H1 (cell line): Measurements from ENCODE around the gene ALDOA. TPM values are rescaled to one million over a fixed set of nuclear protein-coding genes. Genes with fewer than 3 reads are reported as not detected.

Source experiments
- CREB1 ChIP-seq: IDR thresholded peaks from 2 replicates; pipeline ENCODE4 v1.6.1; 2012; ENCODE audit warnings: inconsistent platforms
- GTF2F1 ChIP-seq: IDR thresholded peaks from 2 replicates; pipeline ENCODE4 v1.6.1; 2012; ENCODE audit warnings: low read depth, low read length, improper control_type of control experiment, borderline replicate concordance
- JUND ChIP-seq: IDR thresholded peaks from 2 replicates; pipeline ENCODE4 v1.6.1; 2011; ENCODE audit warnings: mild to moderate bottlenecking, improper control_type of control experiment, low read length
- MAFK ChIP-seq: IDR thresholded peaks from 2 replicates; pipeline ENCODE4 v1.6.1; 2012; ENCODE audit warnings: low read depth, mild to moderate bottlenecking, improper control_type of control experiment, low read length
- NRF1 ChIP-seq: IDR thresholded peaks from 2 replicates; pipeline ENCODE4 v1.6.1; 2011; ENCODE audit warnings: mild to moderate bottlenecking, low read depth, low read length, improper control_type of control experiment
- POLR2A ChIP-seq, 2 experiments: IDR thresholded peaks; 1 replicate in 1 of 2; 2 replicates in 1 of 2; pipeline ENCODE4 v1.6.1; 2011; ENCODE audit warnings: low read depth in 2 of 2, low read length in 2 of 2, mild to moderate bottlenecking in 2 of 2; ENCODE audit errors: control extremely low read depth in 1 of 2
- POLR2AphosphoS5 ChIP-seq: IDR thresholded peaks from 2 replicates; pipeline ENCODE4 v1.6.1; 2011; ENCODE audit warnings: low read depth, low read length
- POU5F1 ChIP-seq: IDR thresholded peaks from 2 replicates; pipeline ENCODE4 v1.6.1; 2011; ENCODE audit warnings: low read depth, mild to moderate bottlenecking, low read length, moderate library complexity
- SIRT6 ChIP-seq: IDR thresholded peaks from one replicate; pipeline ENCODE4 v1.7.1; 2012; ENCODE audit warnings: low read length, inconsistent platforms
- SIX5 ChIP-seq: IDR thresholded peaks from 2 replicates; pipeline ENCODE4 v1.6.1; 2011; ENCODE audit warnings: mild to moderate bottlenecking, low read depth, low read length
- TAF7 ChIP-seq: optimal IDR thresholded peaks from 2 replicates; pipeline ENCODE3; 2011; ENCODE audit warnings: low read depth, mild to moderate bottlenecking, inconsistent platforms, low read length, moderate library complexity, borderline replicate concordance
- polyA plus RNA-seq, 7 experiments: library from polyadenylated mRNA; depleted of rRNA in 3 of 7; stranded (reverse) in 5 of 7; unstranded in 2 of 7; fragments of >200 nt in 5 of 7; fragments of 200-250 nt in 2 of 7; gene quantifications; 1 replicate in 5 of 7; 2 replicates in 1 of 7; 4 replicates in 1 of 7; pipeline versions ENCODE4 v1.2.1 to v1.2.3, GENCODE V29; 2011 to 2013; ENCODE audit warnings: missing spikeins in 2 of 7, mixed read lengths in 2 of 7
- total RNA-seq: library from RNA; stranded (reverse); fragmentation: NEBNext Ultra II Directional; extraction: Animal tissue kit (Norgen Biotek cat#: 25700); gene quantifications from 2 replicates; pipeline ENCODE4 v1.2.1, GENCODE V29; 2021
- TF ChIP-seq, protein P1 (sequence below): fragments of 300-600 bp; sonication (generic); IDR thresholded peaks from 2 replicates; pipeline ENCODE4 v1.7.1; 2012; ENCODE audit warnings: low read length, moderate library complexity, mild to moderate bottlenecking, inconsistent platforms; ENCODE audit not compliant: insufficient replicate concordance

Gene ALDOA
- total and polyA plus RNA-seq, 2 of the 8 experiments (the other 6 are each of a cell fraction or from before 2014, with no cell fraction given), result 1,072 to 1,083 TPM

- TF ChIP-seq, protein P1, sequence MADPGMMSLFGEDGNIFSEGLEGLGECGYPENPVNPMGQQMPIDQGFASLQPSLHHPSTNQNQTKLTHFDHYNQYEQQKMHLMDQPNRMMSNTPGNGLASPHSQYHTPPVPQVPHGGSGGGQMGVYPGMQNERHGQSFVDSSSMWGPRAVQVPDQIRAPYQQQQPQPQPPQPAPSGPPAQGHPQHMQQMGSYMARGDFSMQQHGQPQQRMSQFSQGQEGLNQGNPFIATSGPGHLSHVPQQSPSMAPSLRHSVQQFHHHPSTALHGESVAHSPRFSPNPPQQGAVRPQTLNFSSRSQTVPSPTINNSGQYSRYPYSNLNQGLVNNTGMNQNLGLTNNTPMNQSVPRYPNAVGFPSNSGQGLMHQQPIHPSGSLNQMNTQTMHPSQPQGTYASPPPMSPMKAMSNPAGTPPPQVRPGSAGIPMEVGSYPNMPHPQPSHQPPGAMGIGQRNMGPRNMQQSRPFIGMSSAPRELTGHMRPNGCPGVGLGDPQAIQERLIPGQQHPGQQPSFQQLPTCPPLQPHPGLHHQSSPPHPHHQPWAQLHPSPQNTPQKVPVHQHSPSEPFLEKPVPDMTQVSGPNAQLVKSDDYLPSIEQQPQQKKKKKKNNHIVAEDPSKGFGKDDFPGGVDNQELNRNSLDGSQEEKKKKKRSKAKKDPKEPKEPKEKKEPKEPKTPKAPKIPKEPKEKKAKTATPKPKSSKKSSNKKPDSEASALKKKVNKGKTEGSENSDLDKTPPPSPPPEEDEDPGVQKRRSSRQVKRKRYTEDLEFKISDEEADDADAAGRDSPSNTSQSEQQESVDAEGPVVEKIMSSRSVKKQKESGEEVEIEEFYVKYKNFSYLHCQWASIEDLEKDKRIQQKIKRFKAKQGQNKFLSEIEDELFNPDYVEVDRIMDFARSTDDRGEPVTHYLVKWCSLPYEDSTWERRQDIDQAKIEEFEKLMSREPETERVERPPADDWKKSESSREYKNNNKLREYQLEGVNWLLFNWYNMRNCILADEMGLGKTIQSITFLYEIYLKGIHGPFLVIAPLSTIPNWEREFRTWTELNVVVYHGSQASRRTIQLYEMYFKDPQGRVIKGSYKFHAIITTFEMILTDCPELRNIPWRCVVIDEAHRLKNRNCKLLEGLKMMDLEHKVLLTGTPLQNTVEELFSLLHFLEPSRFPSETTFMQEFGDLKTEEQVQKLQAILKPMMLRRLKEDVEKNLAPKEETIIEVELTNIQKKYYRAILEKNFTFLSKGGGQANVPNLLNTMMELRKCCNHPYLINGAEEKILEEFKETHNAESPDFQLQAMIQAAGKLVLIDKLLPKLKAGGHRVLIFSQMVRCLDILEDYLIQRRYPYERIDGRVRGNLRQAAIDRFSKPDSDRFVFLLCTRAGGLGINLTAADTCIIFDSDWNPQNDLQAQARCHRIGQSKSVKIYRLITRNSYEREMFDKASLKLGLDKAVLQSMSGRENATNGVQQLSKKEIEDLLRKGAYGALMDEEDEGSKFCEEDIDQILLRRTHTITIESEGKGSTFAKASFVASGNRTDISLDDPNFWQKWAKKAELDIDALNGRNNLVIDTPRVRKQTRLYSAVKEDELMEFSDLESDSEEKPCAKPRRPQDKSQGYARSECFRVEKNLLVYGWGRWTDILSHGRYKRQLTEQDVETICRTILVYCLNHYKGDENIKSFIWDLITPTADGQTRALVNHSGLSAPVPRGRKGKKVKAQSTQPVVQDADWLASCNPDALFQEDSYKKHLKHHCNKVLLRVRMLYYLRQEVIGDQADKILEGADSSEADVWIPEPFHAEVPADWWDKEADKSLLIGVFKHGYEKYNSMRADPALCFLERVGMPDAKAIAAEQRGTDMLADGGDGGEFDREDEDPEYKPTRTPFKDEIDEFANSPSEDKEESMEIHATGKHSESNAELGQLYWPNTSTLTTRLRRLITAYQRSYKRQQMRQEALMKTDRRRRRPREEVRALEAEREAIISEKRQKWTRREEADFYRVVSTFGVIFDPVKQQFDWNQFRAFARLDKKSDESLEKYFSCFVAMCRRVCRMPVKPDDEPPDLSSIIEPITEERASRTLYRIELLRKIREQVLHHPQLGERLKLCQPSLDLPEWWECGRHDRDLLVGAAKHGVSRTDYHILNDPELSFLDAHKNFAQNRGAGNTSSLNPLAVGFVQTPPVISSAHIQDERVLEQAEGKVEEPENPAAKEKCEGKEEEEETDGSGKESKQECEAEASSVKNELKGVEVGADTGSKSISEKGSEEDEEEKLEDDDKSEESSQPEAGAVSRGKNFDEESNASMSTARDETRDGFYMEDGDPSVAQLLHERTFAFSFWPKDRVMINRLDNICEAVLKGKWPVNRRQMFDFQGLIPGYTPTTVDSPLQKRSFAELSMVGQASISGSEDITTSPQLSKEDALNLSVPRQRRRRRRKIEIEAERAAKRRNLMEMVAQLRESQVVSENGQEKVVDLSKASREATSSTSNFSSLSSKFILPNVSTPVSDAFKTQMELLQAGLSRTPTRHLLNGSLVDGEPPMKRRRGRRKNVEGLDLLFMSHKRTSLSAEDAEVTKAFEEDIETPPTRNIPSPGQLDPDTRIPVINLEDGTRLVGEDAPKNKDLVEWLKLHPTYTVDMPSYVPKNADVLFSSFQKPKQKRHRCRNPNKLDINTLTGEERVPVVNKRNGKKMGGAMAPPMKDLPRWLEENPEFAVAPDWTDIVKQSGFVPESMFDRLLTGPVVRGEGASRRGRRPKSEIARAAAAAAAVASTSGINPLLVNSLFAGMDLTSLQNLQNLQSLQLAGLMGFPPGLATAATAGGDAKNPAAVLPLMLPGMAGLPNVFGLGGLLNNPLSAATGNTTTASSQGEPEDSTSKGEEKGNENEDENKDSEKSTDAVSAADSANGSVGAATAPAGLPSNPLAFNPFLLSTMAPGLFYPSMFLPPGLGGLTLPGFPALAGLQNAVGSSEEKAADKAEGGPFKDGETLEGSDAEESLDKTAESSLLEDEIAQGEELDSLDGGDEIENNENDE, result no peak
- TF ChIP-seq SIX5 (no peak), CREB1 (no peak), MAFK (no peak), NRF1 (no peak), JUND (no peak), GTF2F1 (no peak), TAF7 (no peak), POU5F1 (no peak), POLR2AphosphoS5 (no peak), SIRT6 (no peak), POLR2A (IDR thresholded peaks at IDR 0.05; ENCODE audit: control extremely low read depth in 1 of 2, low read depth in 2 of 2, low read length in 2 of 2) (no peak)
These were observed 29.9 kb downstream of the ALDOA start (continued) for GRCh38 chr16:30095166-30096078.
